HG03571 (cell line): ENCODE data around the gene PEBP1.
A peak's percentile ranks its signal among the peaks of the same experiment; 100 is the strongest.

Experiments used
- ATAC-seq: cut with Tn5 transposase; IDR thresholded peaks from one replicate; pipeline ENCODE4 v1.9.1; 2021; ENCODE audit not compliant: unreplicated experiment

The PEBP1 gene

GRCh38 chr12:118135788-118136558, at the start of gene PEBP1:
Gene PEBP1, plus strand, starts transcription at chr12:118136124. Its CDS starts 86 bp downstream, at chr12:118136210.
- ATAC-seq = peak; percentile 96

GRCh38 chr12:118089782-118090181, 46.1 kb upstream of the PEBP1 start:
- ATAC-seq = no peak

- ATAC-seq = no peak
Measured at GRCh38 chr12:118094039-118094438, 41.9 kb upstream of the PEBP1 start.

- ATAC-seq = no peak
Measured at GRCh38 chr12:118098401-118098800, 37.5 kb upstream of the PEBP1 start.

GRCh38 chr12:118098911-118099671, 36.8 kb upstream of the PEBP1 start:
- no peak for ATAC-seq

- no peak for ATAC-seq
Measured at GRCh38 chr12:118101051-118101450, 34.9 kb upstream of the PEBP1 start.

GRCh38 chr12:118102070-118102469, 33.9 kb upstream of the PEBP1 start:
- no peak for ATAC-seq

GRCh38 chr12:118102609-118103008, 33.3 kb upstream of the PEBP1 start:
- ATAC-seq = no peak

- peak; percentile 11 for ATAC-seq
Measured at GRCh38 chr12:118103201-118103600, 32.7 kb upstream of the PEBP1 start.

GRCh38 chr12:118103601-118104382, 32.1 kb upstream of the PEBP1 start, which contains the start of gene VSIG10:
Gene VSIG10, minus strand, starts transcription at chr12:118104011. Its CDS starts 340 bp downstream, at chr12:118103671.
- ATAC-seq = peak; percentile 51

GRCh38 chr12:118107011-118107410, 28.9 kb upstream of the PEBP1 start:
- ATAC-seq = no peak

- ATAC-seq = no peak
Measured at GRCh38 chr12:118107694-118108093, 28.2 kb upstream of the PEBP1 start.

- no peak for ATAC-seq
Measured at GRCh38 chr12:118109088-118109487, 26.8 kb upstream of the PEBP1 start.

GRCh38 chr12:118119449-118119879, 16.5 kb upstream of the PEBP1 start:
- no peak for ATAC-seq

GRCh38 chr12:118120579-118121363, 15.2 kb upstream of the PEBP1 start:
- no peak for ATAC-seq

GRCh38 chr12:118122264-118122663, 13.7 kb upstream of the PEBP1 start:
- ATAC-seq = no peak

GRCh38 chr12:118124333-118124874, 11.5 kb upstream of the PEBP1 start:
- ATAC-seq = no peak

- no peak for ATAC-seq
Measured at GRCh38 chr12:118125743-118126118, 10.2 kb upstream of the PEBP1 start.

GRCh38 chr12:118126119-118126757, 9.7 kb upstream of the PEBP1 start:
- no peak for ATAC-seq

- ATAC-seq = no peak
Measured at GRCh38 chr12:118127867-118128266, 8.1 kb upstream of the PEBP1 start.
